CD4-positive, alpha-beta T cell treated with Interleukin-6 for 4 hours (primary cell): Measurements from ENCODE around the gene RIOK3.

Source experiments
- DNase-seq: peaks from one replicate; pipeline ENCODE4 v3.0.0-alpha.2; 2020; ENCODE audit warnings: mixed read lengths

Gene RIOK3

DNA sequence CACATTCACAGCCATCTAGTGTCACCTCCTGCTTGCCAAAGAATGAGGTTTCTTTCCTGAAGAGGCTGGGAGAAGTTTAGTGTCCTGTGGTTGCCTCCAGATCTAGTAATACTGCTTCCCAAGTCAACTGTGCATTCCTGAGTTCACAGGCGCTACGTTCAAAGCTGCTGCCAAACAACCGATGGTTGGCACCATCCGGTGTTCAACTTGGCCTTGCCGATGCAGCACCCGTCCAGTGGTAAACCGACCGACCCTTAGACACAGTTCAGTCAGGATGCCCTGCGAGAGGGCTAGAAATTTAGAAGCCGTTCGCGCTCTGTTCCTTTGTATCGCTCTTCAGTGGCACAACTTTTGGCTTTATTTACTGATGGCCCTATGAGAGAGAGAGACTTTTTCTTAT is 78.8 kb downstream of the RIOK3 start:
- DNase-seq = no peak
